GM12864 (cell line): ENCODE measurements around the gene AHCYL1.

Experiments
- DNase-seq: peaks from one replicate; pipeline ENCODE4 v3.0.0-alpha.2; 2011; ENCODE audit warnings: low read depth
- H3K4me3 ChIP-seq: 2 replicates; pipeline ENCODE4 v1.5.1; 2011; ENCODE audit warnings: mild to moderate bottlenecking, low read depth, low read length, control low read depth
- TF ChIP-seq, protein P1 (sequence below): IDR thresholded peaks from 2 replicates; pipeline ENCODE4 v1.5.1; 2011; ENCODE audit warnings: low read depth, mild to moderate bottlenecking, moderate library complexity, low read length, control low read depth, inconsistent platforms; ENCODE audit errors: missing control alignments

Gene AHCYL1

DNA sequence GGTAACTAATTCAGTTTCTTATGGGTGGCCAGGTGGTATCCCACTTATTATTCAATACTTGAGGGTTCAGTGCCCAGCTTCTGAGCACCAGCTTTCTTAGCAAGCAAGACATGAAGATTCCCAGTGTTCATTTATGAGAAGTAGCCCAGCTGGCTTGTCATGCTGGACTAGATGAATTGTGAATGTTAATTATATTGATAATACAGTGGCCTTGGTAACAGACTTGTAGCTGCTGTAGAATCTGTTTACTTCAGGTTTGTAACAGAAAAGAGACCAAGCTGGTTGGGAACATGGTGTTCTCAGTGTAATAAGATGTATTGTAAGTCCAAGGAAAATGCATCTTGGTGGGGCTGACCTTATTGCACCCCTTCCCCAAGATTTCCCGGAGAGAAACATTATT, 10.1 kb downstream of the AHCYL1 start:
- TF ChIP-seq, protein P1, sequence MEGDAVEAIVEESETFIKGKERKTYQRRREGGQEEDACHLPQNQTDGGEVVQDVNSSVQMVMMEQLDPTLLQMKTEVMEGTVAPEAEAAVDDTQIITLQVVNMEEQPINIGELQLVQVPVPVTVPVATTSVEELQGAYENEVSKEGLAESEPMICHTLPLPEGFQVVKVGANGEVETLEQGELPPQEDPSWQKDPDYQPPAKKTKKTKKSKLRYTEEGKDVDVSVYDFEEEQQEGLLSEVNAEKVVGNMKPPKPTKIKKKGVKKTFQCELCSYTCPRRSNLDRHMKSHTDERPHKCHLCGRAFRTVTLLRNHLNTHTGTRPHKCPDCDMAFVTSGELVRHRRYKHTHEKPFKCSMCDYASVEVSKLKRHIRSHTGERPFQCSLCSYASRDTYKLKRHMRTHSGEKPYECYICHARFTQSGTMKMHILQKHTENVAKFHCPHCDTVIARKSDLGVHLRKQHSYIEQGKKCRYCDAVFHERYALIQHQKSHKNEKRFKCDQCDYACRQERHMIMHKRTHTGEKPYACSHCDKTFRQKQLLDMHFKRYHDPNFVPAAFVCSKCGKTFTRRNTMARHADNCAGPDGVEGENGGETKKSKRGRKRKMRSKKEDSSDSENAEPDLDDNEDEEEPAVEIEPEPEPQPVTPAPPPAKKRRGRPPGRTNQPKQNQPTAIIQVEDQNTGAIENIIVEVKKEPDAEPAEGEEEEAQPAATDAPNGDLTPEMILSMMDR: no peak
- DNase-seq: no peak
- H3K4me3 ChIP-seq: no peak overlapping the region

DNA sequence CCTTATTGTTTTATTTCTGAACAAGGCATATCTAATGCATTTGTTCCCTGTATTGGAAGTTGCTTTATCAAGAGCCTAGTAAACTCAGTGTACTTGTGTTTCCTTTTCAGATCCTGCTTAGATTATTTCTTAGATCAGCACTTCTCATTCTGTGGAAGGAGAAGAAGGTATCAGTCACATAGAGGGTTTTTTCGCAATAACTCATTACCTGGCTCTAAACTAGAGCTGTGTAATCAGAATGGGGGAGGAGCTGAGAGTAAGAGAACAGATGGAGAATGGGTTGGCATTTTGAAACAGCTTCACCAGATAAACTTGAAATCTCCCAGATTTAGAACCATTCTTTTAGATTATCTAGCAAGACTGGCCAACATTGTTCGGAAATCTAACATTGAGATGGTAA, 11.0 kb downstream of the AHCYL1 start:
- H3K4me3 ChIP-seq: no peak overlapping the region
- TF ChIP-seq, protein P1: no peak
- DNase-seq: no peak

DNA sequence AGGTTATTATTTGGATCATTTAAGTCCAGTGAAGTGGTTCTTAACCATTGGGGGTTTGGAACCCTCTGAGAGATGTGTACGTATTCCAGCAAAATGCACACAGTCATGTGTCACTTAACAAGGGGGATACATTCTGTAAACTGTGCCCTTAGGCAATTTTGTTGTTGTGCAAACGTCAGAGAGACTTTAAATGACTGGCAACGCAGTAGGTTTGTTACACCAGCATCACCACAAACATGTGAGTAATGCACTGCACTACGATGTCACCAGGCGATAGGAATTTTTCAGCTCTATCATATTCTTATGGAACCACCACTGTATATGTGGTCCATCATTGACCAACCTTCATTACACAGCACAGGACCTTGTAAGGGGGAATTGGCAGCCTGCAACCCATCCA, 11.9 kb downstream of the AHCYL1 start:
- TF ChIP-seq, protein P1: no peak
- DNase-seq: no peak
- H3K4me3 ChIP-seq: no peak overlapping the region

DNA sequence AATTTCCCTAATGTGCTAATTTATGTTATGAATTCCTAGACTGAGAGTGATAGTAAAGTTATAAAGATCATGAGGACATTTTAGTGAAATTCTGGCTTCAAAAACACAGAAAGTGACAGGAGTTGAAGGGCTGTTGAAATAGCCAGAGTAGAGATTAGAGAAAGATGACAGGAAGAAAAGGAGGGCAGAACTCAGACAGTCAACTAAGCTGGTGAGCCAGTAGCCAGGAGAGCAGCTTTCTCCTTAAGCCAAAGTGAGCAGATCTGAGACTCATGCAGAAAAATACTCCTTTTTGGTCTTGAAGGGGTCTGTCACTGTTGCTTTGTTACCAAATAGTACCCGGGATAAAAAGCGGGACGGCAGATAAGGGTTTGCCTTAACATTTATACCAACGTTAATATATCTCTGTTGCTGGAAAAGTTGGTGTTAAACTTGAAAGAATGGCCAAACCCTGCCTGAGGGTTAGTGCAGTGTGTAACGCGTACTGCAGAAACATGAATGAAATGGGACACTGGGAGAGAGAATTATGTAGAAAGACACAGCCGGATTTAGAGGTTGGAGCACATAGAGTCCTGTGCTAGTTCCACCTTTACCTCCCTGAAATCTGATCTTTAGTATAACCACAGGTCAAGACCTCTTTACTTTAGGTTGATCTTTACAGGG, 12.8 kb downstream of the AHCYL1 start:
- TF ChIP-seq, protein P1: no peak
- H3K4me3 ChIP-seq: no peak overlapping the region
- no peak for DNase-seq

DNA sequence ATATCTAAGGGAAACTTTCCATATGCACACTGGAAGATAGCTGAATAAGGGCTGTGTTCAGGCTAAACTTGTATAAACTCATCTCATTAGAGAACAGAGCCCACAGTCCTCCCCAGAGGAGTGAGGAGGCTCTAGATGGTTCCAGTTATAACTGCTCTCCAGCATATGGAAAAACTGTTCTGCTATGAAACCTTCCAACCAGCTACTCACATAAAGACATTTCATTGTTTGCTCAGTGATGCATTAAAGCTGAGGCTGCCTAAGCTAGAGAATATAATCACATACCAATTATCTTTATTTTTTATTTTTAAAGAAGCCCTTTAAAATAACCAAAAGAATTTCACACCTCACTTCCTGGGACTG, 13.3 kb downstream of the AHCYL1 start:
- TF ChIP-seq, protein P1: no peak
- no peak for DNase-seq
- no peak overlapping the region for H3K4me3 ChIP-seq

DNA sequence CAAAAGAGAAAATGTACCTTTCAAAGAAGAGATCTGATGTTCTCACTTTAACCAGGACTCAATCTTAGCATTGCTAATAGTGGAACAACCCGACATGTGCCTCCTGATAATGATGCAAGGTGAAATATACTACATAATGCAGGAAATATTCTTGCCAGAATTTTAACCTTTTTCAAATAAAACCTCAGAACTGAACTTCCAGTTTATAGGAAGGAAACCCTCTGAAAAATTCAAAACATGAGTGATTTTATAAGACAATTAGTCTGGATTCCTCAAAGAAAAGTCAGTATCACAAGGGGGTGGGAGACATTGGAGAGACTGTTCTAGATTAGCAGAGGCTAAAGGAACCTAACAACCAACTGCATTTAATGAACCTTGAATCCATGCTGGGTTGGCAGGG, 18.1 kb downstream of the AHCYL1 start:
- TF ChIP-seq, protein P1: no peak
- H3K4me3 ChIP-seq: no peak overlapping the region
- no peak for DNase-seq

DNA sequence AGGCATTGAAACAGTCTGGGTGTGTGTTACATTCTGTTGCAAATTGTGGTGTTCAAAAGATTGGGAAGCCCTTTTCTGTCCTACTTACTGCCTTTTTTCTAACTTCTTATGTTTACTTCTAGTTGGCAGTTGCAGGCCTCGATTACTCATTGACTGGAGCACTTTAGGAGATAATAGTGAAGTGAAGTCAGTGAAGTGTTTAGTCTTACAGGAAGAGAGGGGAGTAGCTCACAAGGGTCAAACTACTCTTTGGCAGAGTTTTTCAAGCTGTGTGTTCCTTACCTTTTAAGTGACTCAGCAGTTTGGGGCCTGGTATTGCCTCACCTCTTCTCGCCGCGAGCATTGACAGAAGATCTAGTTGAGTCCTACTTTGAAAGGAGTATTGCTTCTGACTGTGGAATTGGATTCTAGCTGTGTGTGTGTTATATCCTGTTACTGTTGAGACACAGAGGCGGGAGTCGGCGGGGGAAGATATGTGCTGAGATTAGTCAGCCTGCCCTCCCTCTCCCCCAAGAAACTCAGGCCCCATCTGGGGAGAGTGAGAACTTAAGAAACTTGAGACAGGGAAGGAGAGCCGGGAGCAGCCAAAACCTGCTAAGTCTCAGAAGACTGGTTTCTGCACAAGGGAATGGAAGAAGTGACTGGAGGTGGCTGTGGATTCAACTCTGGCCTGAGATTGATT, 19.3 kb downstream of the AHCYL1 start:
- H3K4me3 ChIP-seq: no peak overlapping the region; the same call in 1 of the 2 replicates
- TF ChIP-seq, protein P1: no peak
- DNase-seq: peak; percentile 25
